Immature natural killer cell (primary cell): Measurements from ENCODE around the gene BEND5. TPM values are rescaled to one million over a fixed set of nuclear protein-coding genes. Genes with fewer than 3 reads are reported as not detected.

Experiments used
- DNase-seq, 3 donors: peaks; one replicate each; pipeline ENCODE4 v3.0.0; 2022; ENCODE audit warnings: mixed read lengths in 1 of 3
- H3K27ac Mint-ChIP-seq, 6 donors: one replicate each; pipeline ENCODE4 v1.8.0; 2020; ENCODE audit warnings: mixed read lengths in 6 of 6, mild to moderate bottlenecking in 5 of 6, inconsistent platforms in 4 of 6, moderate library complexity in 3 of 6
- H3K27me3 Mint-ChIP-seq, 3 donors: one replicate each; pipeline ENCODE4 v1.8.0; 2020 to 2021; ENCODE audit warnings: low read depth in 3 of 3, mild to moderate bottlenecking in 3 of 3, mixed read lengths in 3 of 3, moderate library complexity in 3 of 3, inconsistent platforms in 1 of 3
- H3K36me3 Mint-ChIP-seq, 3 donors: one replicate each; pipeline ENCODE4 v1.8.0; 2020; ENCODE audit warnings: mixed read lengths in 3 of 3, inconsistent platforms in 2 of 3, mild to moderate bottlenecking in 2 of 3
- H3K4me1 Mint-ChIP-seq, 2 donors: one replicate each; pipeline ENCODE4 v1.8.0; 2020; ENCODE audit warnings: inconsistent platforms in 2 of 2, mild to moderate bottlenecking in 2 of 2, mixed read lengths in 2 of 2, moderate library complexity in 1 of 2
- H3K4me3 Mint-ChIP-seq, 5 donors: one replicate each; pipeline ENCODE4 v1.8.0; 2020; ENCODE audit warnings: mild to moderate bottlenecking in 5 of 5, mixed read lengths in 5 of 5, inconsistent platforms in 3 of 5, moderate library complexity in 3 of 5
- H3K9me3 Mint-ChIP-seq, 6 donors: one replicate each; pipeline ENCODE4 v1.8.0; 2020; ENCODE audit warnings: mild to moderate bottlenecking in 6 of 6, mixed read lengths in 6 of 6, inconsistent platforms in 4 of 6, moderate library complexity in 3 of 6
- polyA plus RNA-seq, 3 donors: library from polyadenylated mRNA; unstranded; fragments of 300-500 nt; fragmentation: Illumina TruSeq; gene quantifications; one replicate each; pipeline ENCODE4 v1.2.3, GENCODE V29; 2021

BEND5 gene
- polyA plus RNA-seq, 3 donors from 2014 or later = 2.5 to 3.9 (median 3.8) TPM

DNA sequence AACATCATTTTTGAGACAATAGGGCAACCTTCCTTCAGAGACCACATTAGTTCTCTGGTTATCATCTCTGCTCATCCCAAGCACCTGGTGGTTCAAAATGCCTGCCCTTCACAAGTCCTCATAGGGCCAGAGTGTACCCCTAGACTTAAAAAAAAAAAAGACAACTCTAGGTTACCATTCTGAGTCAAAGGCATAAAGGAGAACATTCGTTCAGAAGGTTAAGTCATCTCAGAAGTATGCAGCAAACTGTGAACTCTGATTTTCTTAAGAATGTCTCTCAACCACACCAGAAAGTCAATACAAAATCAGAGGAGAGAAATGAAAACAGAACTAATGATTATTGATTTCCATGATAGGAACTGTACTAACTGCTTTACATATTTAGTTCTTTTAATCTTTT, 9.2 kb upstream of the BEND5 start:
- H3K9me3 Mint-ChIP-seq = no peaks in the 10 kb centered on the region
- no peaks in the 10 kb centered on the region for H3K36me3 Mint-ChIP-seq
- H3K4me1 Mint-ChIP-seq = no peaks in the 10 kb centered on the region
- H3K27me3 Mint-ChIP-seq = peaks cover 3 to 5% (median 3%) of the 10 kb centered on the region in 3 donors
- no peak overlapping the region for H3K27ac Mint-ChIP-seq
- H3K4me3 Mint-ChIP-seq = no peak overlapping the region
- no peak for DNase-seq

DNA sequence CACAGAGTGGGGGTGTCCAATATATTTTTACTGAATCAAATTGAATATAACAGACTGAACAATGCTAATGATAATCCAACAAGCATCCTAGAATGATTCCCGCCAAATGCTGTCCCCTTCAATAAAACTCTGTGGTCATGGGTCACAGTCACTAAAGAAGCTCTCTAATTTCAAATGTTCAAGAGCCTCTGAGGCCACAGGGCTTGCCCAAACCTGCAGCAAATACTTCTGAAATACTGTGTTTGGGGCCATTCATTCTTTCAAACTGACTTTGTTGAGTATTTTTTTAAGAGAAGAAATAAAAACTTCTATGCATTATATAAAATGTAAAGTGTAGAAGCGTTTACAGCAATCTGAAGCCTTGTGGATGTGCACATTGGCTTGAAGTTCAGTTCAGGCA, 7.6 kb upstream of the BEND5 start:
- H3K36me3 Mint-ChIP-seq = no peaks in the 10 kb centered on the region
- H3K4me1 Mint-ChIP-seq = no peaks in the 10 kb centered on the region
- no peak overlapping the region for H3K27ac Mint-ChIP-seq
- peaks cover 3 to 5% (median 4%) of the 10 kb centered on the region in 3 donors for H3K27me3 Mint-ChIP-seq
- no peak for DNase-seq
- no peak overlapping the region for H3K4me3 Mint-ChIP-seq
- no peaks in the 10 kb centered on the region for H3K9me3 Mint-ChIP-seq

DNA sequence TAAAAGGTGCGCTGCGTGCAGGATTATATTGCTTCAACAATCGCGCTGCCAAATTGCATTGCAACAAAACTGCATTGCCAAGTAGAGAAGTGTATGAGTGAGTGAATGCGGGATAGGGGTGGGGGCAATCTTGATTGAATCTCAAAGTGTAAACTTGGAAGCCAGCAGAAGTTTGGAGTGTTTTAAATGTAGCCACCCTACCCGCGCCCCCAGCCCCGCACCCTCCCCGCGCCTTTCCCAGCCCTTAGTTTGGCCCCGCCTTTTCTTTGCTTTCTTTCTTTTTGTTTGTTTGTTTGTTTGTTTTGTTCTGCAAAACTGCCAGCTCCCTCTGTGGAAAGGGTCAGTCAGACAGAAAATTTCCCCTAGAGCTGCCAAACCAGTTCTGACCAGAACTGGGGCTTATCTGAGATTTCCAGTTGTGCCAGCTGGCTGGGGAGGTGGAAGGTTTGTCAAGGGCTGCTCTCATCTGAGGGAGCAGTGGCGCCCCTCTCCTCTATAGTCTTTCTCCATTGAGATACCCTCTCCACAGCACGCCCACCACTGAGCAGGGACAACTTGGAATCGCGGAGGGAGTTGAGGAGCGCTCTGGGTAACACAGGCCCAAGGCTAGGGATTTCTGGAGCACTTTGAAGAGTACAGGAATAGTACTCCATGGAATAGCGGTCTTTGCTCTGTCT, 666 bp upstream of the BEND5 start:
- Mint-ChIP-seq H3K4me3 (peak overlapping the region; percentile 82 to 94 (median 88)), H3K27me3 (peaks cover 0 to 9% (median 9%) of the 10 kb centered on the region in 3 donors), H3K27ac (peak overlapping the region in 2 of 6 donors; percentile 43 to 82), H3K36me3 (no peaks in the 10 kb centered on the region), H3K4me1 (peaks cover 22 to 23% of the 10 kb centered on the region in 2 donors), H3K9me3 (no peaks in the 10 kb centered on the region)
- DNase-seq = no peak

DNA sequence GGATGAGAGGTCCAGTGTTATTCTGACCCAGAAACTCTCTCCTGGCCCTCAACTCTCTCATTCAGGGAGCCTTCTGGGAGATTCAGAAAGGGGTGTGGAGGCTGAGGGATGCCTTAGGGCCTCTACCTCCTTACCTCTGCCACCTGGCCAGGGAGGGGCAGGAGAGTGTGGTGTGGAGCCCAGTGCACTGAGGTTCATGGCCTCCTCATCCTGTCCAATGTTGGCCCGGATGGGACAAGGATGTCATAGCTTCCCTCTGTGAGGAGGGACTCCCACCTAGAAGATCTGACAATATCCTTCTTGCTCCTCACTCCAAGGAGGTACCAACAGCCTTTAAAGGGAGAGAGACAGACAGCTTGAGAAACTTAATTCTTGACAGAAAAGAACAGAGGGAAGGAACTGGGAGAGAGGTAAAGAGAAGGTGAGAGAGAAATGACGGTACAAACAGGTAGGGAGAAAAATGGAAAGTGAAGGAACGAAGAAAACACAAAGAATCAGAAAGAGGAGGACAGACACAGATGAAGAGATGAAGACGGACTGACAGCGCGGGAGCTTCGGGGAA, 779 bp downstream of the BEND5 start:
- Mint-ChIP-seq H3K27me3 (peaks cover 4 to 10% (median 7%) of the 10 kb centered on the region in 3 donors), H3K27ac (peak overlapping the region; percentile 7 to 86 (median 68)), H3K9me3 (no peaks in the 10 kb centered on the region), H3K4me1 (peaks cover 22 to 23% of the 10 kb centered on the region in 2 donors), H3K36me3 (no peaks in the 10 kb centered on the region), H3K4me3 (peak overlapping the region; percentile 87 to 91 (median 89))
- no peak for DNase-seq

DNA sequence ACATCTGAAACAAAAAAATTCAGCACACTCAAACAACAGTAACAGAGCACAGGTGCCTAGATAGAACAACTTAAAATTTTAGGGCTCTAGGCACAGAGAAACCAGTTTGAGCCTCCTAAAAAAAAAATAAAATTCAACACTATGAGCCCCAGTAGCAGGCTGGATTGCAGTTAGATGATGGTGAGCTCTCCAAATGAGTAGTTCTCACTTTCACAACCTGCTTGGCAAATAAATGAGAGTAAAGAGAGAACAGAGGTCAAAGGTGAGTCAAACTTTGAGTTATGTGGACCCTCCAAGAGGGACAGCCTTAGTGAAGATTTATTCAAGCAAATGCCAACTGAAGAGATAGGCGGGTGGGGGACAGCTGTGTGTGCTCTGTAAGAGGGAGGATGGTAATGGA, 3.6 kb downstream of the BEND5 start:
- H3K27me3 Mint-ChIP-seq = peaks cover 4 to 12% (median 7%) of the 10 kb centered on the region in 3 donors
- no peak overlapping the region for H3K4me3 Mint-ChIP-seq
- no peaks in the 10 kb centered on the region for H3K9me3 Mint-ChIP-seq
- no peaks in the 10 kb centered on the region for H3K36me3 Mint-ChIP-seq
- no peak for DNase-seq
- H3K4me1 Mint-ChIP-seq = peaks cover 20 to 23% of the 10 kb centered on the region in 2 donors
- H3K27ac Mint-ChIP-seq = peak overlapping the region in 1 of 6 donors; percentile 3

DNA sequence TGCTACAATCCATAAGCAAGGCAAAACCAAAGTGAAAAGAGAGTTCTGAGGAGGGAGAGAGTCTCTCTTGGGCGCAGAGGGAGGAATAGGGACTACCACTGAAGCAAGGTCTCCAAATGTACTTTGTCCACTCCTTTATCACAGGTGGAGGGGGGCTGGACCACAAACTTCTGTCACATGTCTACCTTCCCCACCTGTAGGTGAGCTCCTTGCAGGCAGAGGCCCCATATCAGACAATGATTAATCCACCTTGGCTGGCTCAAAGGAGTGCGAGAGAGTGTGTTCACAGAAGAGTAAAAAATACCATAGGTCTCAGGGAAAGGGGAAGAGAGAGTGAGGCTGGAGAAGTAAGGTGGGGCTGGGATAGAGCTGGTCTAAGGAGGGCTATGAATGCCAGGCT, 4.5 kb downstream of the BEND5 start:
- Mint-ChIP-seq H3K4me1 (peaks cover 16 to 18% of the 10 kb centered on the region in 2 donors), H3K4me3 (no peak overlapping the region), H3K9me3 (no peaks in the 10 kb centered on the region), H3K27ac (no peak overlapping the region), H3K27me3 (peaks cover 4 to 12% (median 7%) of the 10 kb centered on the region in 3 donors), H3K36me3 (no peaks in the 10 kb centered on the region)
- DNase-seq = no peak

DNA sequence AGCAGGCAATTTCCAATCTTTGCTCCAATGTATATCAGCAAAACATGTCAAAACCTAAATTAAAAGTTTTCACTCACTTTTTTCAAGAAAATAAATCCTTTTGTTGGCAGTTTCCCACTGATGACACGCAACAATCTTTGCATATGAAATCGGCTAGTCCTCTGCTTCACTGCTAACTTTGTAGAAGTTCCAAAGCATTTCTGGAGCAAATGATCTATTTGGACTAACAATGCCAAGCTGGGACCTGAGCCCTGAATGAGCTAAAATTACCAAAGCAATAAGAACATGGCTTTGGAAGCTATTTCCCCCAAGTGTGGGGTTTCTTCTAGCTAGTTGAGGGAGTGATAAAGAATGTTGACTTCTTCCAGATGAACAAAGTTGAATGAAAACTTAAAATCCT, 5.1 kb downstream of the BEND5 start:
- Mint-ChIP-seq H3K9me3 (no peaks in the 10 kb centered on the region), H3K27ac (no peak overlapping the region), H3K4me1 (peaks cover 12 to 14% of the 10 kb centered on the region in 2 donors), H3K36me3 (no peaks in the 10 kb centered on the region), H3K4me3 (no peak overlapping the region), H3K27me3 (peaks cover 4 to 10% (median 5%) of the 10 kb centered on the region in 3 donors)
- DNase-seq = no peak

DNA sequence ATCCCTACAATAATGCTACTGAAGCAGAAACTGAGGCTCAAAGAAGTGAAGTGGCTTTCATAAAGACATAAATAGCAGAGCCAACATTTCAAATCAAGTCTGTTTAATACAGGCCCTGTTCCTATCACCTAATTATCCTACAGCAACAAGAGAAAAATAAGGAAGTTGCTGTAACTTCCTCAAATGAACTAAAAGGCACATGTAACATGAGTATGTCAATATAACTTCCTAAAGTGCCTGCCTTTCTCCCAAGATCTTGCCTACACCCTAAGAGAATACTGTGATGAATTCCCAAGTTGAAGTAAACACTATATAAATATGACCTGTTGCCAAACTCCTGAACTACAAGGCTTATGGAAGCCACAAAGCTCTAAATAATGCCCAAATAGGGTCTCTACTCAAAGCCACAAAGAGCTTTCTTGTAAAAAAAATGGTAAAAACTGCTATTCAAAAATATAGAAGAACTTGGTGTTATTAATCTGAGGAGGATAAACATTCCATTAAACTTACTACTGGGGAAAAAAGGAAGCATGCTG, 8.6 kb downstream of the BEND5 start:
- H3K4me3 Mint-ChIP-seq = no peak overlapping the region
- peaks cover 0 to 12% (median 2%) of the 10 kb centered on the region in 3 donors for H3K36me3 Mint-ChIP-seq
- H3K9me3 Mint-ChIP-seq = no peaks in the 10 kb centered on the region
- H3K27me3 Mint-ChIP-seq = peaks cover 1 to 5% (median 4%) of the 10 kb centered on the region in 3 donors
- H3K27ac Mint-ChIP-seq = no peak overlapping the region
- no peak for DNase-seq
- H3K4me1 Mint-ChIP-seq = no peaks in the 10 kb centered on the region

DNA sequence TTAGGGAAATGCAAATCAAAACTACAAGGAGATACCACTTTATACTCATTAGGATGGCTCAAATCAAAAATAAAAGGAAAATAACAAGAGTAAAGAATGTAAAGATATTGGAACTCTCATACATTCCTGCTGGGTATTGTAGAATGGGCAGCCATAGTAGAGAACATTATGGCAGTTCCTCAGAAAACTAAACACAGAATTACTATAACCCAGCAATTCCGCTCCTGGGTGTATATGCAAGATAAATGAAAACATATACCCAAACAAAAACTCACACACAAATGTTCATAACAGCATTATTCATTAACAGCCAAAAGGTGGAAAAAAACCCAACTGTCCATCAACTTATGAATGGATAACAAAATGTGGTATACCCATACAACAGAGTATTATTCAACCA, 11.4 kb downstream of the BEND5 start:
- no peaks in the 10 kb centered on the region for H3K4me1 Mint-ChIP-seq
- no peaks in the 10 kb centered on the region for H3K9me3 Mint-ChIP-seq
- H3K27me3 Mint-ChIP-seq = peaks cover 0 to 2% (median 2%) of the 10 kb centered on the region in 3 donors
- no peak overlapping the region for H3K27ac Mint-ChIP-seq
- H3K36me3 Mint-ChIP-seq = peaks cover 0 to 12% (median 2%) of the 10 kb centered on the region in 3 donors
- no peak overlapping the region for H3K4me3 Mint-ChIP-seq
- DNase-seq = no peak

DNA sequence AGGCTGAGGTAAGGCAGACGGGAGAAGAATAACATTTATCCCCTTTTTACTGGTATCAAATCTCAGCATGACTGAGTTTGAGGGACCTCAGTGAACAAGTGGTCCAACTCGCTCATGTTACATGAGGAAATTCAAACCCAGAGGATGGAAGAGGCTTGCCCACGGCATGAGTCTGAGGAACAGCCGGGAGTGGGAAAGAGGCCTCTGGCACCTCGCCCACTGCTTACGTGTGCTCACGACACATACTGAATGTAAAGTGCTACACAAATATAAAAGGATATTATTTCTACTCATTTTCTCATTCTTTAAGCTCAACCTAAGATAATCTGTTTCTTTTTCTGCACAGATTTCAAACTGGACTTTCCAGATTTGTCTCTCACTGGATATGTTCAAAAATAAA, 14.7 kb downstream of the BEND5 start:
- peaks cover 0 to 19% (median 11%) of the 10 kb centered on the region in 3 donors for H3K36me3 Mint-ChIP-seq
- no peaks in the 10 kb centered on the region for H3K4me1 Mint-ChIP-seq
- H3K4me3 Mint-ChIP-seq = no peak overlapping the region
- no peaks in the 10 kb centered on the region for H3K9me3 Mint-ChIP-seq
- H3K27ac Mint-ChIP-seq = no peak overlapping the region
- DNase-seq = no peak
- peaks cover 0 to 2% (median 0%) of the 10 kb centered on the region in 3 donors for H3K27me3 Mint-ChIP-seq

DNA sequence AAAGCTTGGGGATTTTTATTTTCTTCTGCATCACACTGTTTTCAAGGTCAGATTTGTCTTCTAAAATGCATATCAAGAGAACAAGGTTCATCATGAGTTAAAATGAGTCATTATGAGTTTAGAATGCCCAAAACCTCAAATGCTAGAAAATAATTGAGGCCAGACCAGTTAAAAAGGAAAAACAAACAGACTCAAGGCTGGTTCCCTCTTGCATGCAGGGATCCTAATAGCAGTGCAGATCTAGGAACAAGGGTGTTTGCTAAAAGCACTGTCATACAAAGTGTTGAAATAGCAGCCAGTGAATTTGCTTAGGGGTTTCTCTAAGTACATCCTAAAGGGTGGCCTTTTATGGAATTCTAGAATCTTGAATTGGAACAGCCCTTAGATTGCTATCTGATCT, 15.3 kb downstream of the BEND5 start:
- H3K9me3 Mint-ChIP-seq = no peaks in the 10 kb centered on the region
- DNase-seq = no peak
- no peaks in the 10 kb centered on the region for H3K4me1 Mint-ChIP-seq
- H3K4me3 Mint-ChIP-seq = no peak overlapping the region
- peaks cover 0 to 19% (median 11%) of the 10 kb centered on the region in 3 donors for H3K36me3 Mint-ChIP-seq
- peaks cover 0 to 2% (median 0%) of the 10 kb centered on the region in 3 donors for H3K27me3 Mint-ChIP-seq
- no peak overlapping the region for H3K27ac Mint-ChIP-seq

DNA sequence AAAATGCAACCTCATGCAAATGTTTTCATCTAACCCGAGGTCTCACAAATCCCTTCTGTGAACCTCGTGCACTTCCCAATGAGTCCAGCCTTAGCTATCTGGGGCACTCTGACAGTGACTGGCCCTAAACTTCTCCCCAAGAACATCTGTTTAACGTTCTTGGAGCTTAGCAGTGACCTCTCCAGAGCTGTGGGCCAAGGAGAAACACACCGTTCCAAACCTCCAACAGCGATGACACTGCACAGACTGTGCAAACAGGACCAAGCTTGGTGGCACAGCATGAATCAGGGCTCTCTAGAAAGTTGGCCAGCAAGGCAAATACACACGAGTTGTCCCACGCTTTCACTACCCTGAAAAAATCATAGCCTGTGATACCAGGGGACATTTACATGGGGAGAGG, 15.8 kb downstream of the BEND5 start:
- Mint-ChIP-seq H3K27ac (no peak overlapping the region), H3K4me3 (no peak overlapping the region), H3K4me1 (no peaks in the 10 kb centered on the region), H3K9me3 (no peaks in the 10 kb centered on the region), H3K27me3 (peaks cover 0 to 2% (median 0%) of the 10 kb centered on the region in 3 donors), H3K36me3 (peaks cover 0 to 19% (median 11%) of the 10 kb centered on the region in 3 donors)
- no peak for DNase-seq

DNA sequence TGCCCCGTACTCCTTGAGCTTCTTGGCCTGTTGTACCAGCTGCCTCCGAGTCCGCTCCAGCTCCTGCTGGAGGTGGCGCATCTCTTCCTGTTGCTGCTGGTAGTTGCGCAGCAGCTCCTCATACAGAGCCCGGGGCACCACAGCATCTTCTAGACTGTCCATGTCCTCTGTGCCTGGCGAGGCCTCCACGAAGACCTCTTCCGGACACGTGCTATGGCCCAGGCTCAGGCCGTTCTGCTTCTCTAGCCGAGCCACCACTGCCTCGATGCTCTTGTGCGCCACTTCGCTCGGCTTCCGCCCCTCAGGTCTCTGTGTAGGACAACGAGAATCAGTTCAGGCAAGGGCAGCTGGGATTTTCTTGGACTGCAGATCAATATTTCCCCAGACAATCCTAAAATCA, 17.7 kb downstream of the BEND5 start:
- no peaks in the 10 kb centered on the region for H3K4me1 Mint-ChIP-seq
- H3K27me3 Mint-ChIP-seq = peaks cover 0 to 2% (median 0%) of the 10 kb centered on the region in 3 donors
- H3K4me3 Mint-ChIP-seq = no peak overlapping the region
- no peak overlapping the region for H3K27ac Mint-ChIP-seq
- H3K36me3 Mint-ChIP-seq = peaks cover 0 to 15% (median 11%) of the 10 kb centered on the region in 3 donors
- H3K9me3 Mint-ChIP-seq = no peaks in the 10 kb centered on the region
- DNase-seq = no peak

DNA sequence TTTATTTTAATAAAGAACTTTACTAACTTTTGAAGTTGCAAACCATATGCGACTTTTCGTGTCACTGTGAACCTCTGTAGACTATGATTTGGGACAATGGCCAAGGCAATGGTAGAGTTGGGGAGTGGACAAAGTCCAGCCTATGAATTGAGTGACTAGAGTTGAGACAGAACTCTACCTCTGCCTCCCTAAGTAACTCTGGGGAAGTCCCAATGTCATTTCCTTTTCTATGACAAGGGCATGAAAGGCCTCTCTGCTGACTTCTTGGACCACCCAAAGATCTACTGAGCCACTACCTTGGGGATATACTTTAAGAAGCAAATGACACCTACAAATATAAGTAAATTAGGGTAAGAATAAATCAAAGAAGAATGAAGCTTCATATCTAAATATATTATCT, 19.3 kb downstream of the BEND5 start:
- H3K27me3 Mint-ChIP-seq = peaks cover 0 to 1% (median 0%) of the 10 kb centered on the region in 3 donors
- no peaks in the 10 kb centered on the region for H3K4me1 Mint-ChIP-seq
- peaks cover 0 to 15% (median 7%) of the 10 kb centered on the region in 3 donors for H3K36me3 Mint-ChIP-seq
- H3K4me3 Mint-ChIP-seq = no peak overlapping the region
- no peak for DNase-seq
- no peaks in the 10 kb centered on the region for H3K9me3 Mint-ChIP-seq
- no peak overlapping the region for H3K27ac Mint-ChIP-seq
